CD8-positive, alpha-beta memory T cell (primary cell): ENCODE measurements around the gene CFAP206. TPM values are rescaled to one million over a fixed set of nuclear protein-coding genes. Genes with fewer than 3 reads are reported as not detected.

Experiments used
- CTCF ChIA-PET: fragments of 350-600 bp; sonication (Branson Sonifier 250); formaldehyde crosslinking; loops from one replicate; lab custom pipeline; 2021; ENCODE audit warnings: antibody characterized with exemption; lab: Charles Lee
- POLR2A ChIA-PET: fragments of 350-600 bp; sonication (Branson Sonifier 250); formaldehyde crosslinking; loops from one replicate; lab custom pipeline; 2021; ENCODE audit warnings: antibody characterized with exemption; lab: Charles Lee
- DNase-seq, 5 donors: peaks; one replicate each; pipeline versions ENCODE4 v3.0.0 to v3.0.0-alpha.2; 2020 to 2022; ENCODE audit warnings: mixed read lengths in 1 of 5
- H3K27ac ChIP-seq: one replicate; pipeline ENCODE4 v1.7.0; 2013; ENCODE audit warnings: low read depth, mild to moderate bottlenecking, low read length, moderate library complexity
- H3K27me3 ChIP-seq: 2 replicates; pipeline ENCODE4 v1.7.0; 2013; ENCODE audit warnings: low read length, mild to moderate bottlenecking; ENCODE audit not compliant: insufficient read depth, poor library complexity, severe bottlenecking
- H3K36me3 ChIP-seq: 2 replicates; pipeline ENCODE4 v1.7.0; 2013; ENCODE audit warnings: mild to moderate bottlenecking, low read length, moderate library complexity; ENCODE audit not compliant: insufficient read depth
- H3K4me1 ChIP-seq: 2 replicates; pipeline ENCODE4 v1.7.0; 2013; ENCODE audit warnings: mild to moderate bottlenecking, low read length, moderate library complexity; ENCODE audit not compliant: insufficient read depth
- H3K4me3 ChIP-seq: 2 replicates; pipeline ENCODE4 v1.7.0; 2013; ENCODE audit warnings: mild to moderate bottlenecking, low read length
- H3K9me3 ChIP-seq: 2 replicates; pipeline ENCODE4 v1.7.0; 2013; ENCODE audit warnings: mild to moderate bottlenecking, low read length
- H3K27ac Mint-ChIP-seq, 8 donors: one replicate each; pipeline ENCODE4 v1.8.0; 2020 to 2021; ENCODE audit warnings: mixed read lengths in 8 of 8, mild to moderate bottlenecking in 6 of 8, inconsistent platforms in 3 of 8, moderate library complexity in 3 of 8
- H3K27me3 Mint-ChIP-seq, 2 donors: one replicate each; pipeline ENCODE4 v1.8.0; 2020 to 2021; ENCODE audit warnings: mixed read lengths in 2 of 2, mild to moderate bottlenecking in 1 of 2, moderate library complexity in 1 of 2
- H3K36me3 Mint-ChIP-seq, 3 donors: one replicate each; pipeline ENCODE4 v1.8.0; 2020 to 2021; ENCODE audit warnings: mixed read lengths in 3 of 3, inconsistent platforms in 1 of 3, mild to moderate bottlenecking in 1 of 3
- H3K4me1 Mint-ChIP-seq, 3 donors: one replicate each; pipeline ENCODE4 v1.8.0; 2020 to 2021; ENCODE audit warnings: mixed read lengths in 3 of 3, inconsistent platforms in 1 of 3, mild to moderate bottlenecking in 1 of 3
- H3K4me3 Mint-ChIP-seq, 7 donors: one replicate each; pipeline ENCODE4 v1.8.0; 2020 to 2021; ENCODE audit warnings: mixed read lengths in 7 of 7, mild to moderate bottlenecking in 6 of 7, moderate library complexity in 4 of 7, inconsistent platforms in 2 of 7
- H3K9me3 Mint-ChIP-seq, 5 donors: one replicate each; pipeline ENCODE4 v1.8.0; 2020 to 2022; ENCODE audit warnings: mixed read lengths in 5 of 5, mild to moderate bottlenecking in 3 of 5, moderate library complexity in 2 of 5, inconsistent platforms in 1 of 5
- polyA plus RNA-seq: library from polyadenylated mRNA; unstranded; fragments of 300-500 nt; fragmentation: Illumina TruSeq; gene quantifications from one replicate; pipeline ENCODE4 v1.2.3, GENCODE V29; 2021
- total RNA-seq, 2 experiments: library from RNA; stranded (reverse); gene quantifications; one replicate each; pipeline ENCODE4 v1.2.3, GENCODE V29; 2021

Gene CFAP206
- total and polyA plus RNA-seq, 3 experiments from 2014 or later: not detected

DNA sequence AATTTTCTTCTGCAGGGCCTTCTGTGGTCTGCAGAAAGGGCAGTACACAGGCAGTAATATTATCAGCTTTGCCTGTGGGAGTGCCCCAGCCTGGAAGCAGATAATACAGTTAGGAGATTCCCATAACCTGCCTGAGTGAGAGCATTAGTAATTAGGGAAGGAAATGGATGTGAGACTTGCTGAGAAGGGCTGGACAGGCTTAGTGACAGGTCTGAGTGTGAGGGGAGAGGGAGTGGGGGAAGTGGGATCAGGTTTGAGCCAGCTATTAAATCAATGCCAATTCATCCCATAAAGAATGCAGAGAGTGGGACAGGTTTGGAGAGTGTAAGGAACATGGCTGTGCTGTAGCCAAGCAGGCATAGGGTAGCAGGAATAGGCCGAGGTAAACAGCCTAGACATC is 10.1 kb upstream of the CFAP206 start:
- H3K36me3 ChIP-seq: no peaks in the 10 kb centered on the region
- peaks cover 0 to 3% of the 10 kb centered on the region in 2 donors for H3K27me3 Mint-ChIP-seq
- H3K4me1 ChIP-seq: no peaks in the 10 kb centered on the region
- H3K27ac ChIP-seq: no peak overlapping the region
- ChIA-PET CTCF (no interaction called here), POLR2A (no interaction called here)
- no peaks in the 10 kb centered on the region for H3K4me1 Mint-ChIP-seq
- no peaks in the 10 kb centered on the region for H3K27me3 ChIP-seq
- no peak overlapping the region for H3K4me3 Mint-ChIP-seq
- no peaks in the 10 kb centered on the region for H3K9me3 Mint-ChIP-seq
- peaks cover 0 to 3% (median 0%) of the 10 kb centered on the region in 3 donors for H3K36me3 Mint-ChIP-seq
- no peak overlapping the region for H3K27ac Mint-ChIP-seq
- no peak overlapping the region for H3K4me3 ChIP-seq
- H3K9me3 ChIP-seq: no peaks in the 10 kb centered on the region
- DNase-seq: no peak

DNA sequence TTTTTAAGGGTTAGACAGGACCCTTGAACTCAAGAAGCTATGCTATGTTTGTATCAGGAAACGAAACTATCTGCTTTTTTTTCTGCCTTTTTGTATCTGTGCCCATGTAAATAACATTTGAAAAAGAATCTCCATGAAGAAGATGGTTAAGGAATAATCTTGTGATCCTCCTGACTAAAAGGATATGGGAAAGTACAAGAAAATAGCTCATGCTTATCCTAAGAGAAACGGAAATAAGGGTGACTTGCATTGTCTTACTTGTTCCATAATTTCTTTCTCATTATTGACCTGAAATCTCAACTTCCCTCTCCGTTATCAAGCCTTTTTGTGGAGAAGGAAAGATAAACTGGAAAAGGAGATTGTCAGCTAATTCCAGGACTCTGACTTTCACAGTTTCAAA is 5.9 kb upstream of the CFAP206 start:
- POLR2A ChIA-PET: no interaction called here
- CTCF ChIA-PET: interaction anchor here (1.3 kb wide), 1 partner anchor 9 kb away, joined by 8 read pairs; no protein-coding TSS in a partner anchor

DNA sequence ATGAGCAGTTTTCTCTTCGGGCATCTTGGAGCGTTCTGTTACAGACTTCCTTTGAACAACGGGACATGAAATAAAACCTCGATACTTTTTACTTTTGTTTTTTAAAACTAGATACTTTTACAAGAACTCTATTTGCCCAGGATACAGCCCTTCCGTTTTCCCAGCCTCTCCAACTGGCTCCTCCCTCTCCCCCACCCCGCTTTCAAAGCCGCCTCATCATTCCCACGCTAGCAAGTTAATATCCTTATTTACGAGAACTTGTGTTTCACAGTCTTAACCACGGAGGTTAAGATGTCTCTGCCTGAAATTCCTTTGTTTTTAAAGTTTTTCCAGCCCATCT is 241 bp upstream of the CFAP206 start:
- Mint-ChIP-seq H3K9me3 (no peaks in the 10 kb centered on the region), H3K27ac (peak overlapping the region; percentile 4 to 94 (median 83)), H3K36me3 (peaks cover 0 to 2% (median 0%) of the 10 kb centered on the region in 3 donors), H3K4me1 (peaks cover 7 to 13% (median 8%) of the 10 kb centered on the region in 3 donors), H3K4me3 (peak overlapping the region; percentile 80 to 95 (median 90)), H3K27me3 (peaks cover 12 to 33% of the 10 kb centered on the region in 2 donors)
- ChIA-PET POLR2A (interaction anchor here (1.5 kb wide), 1 partner anchor 14 kb away, joined by 3 read pairs; no protein-coding TSS in a partner anchor), CTCF (interaction anchor here (1.0 to 1.5 kb wide), 2 partner anchors 14 to 146 kb away, joined by 3 to 7 read pairs; no protein-coding TSS in a partner anchor)
- H3K27me3 ChIP-seq: no peaks in the 10 kb centered on the region
- H3K4me1 ChIP-seq: peaks cover 7% of the 10 kb centered on the region
- H3K9me3 ChIP-seq: no peaks in the 10 kb centered on the region
- no peak overlapping the region for H3K27ac ChIP-seq
- H3K36me3 ChIP-seq: no peaks in the 10 kb centered on the region
- H3K4me3 ChIP-seq: peak overlapping the region; percentile 55
- no peak for DNase-seq

More for the DNA sequence above, 5.9 kb upstream of the CFAP206 start:
- H3K4me3 ChIP-seq: no peak overlapping the region
- H3K27ac ChIP-seq: no peak overlapping the region
- Mint-ChIP-seq H3K4me3 (no peak overlapping the region), H3K36me3 (no peaks in the 10 kb centered on the region), H3K4me1 (no peaks in the 10 kb centered on the region), H3K27ac (no peak overlapping the region), H3K27me3 (peaks cover 5 to 20% of the 10 kb centered on the region in 2 donors), H3K9me3 (no peaks in the 10 kb centered on the region)
- no peaks in the 10 kb centered on the region for H3K9me3 ChIP-seq
- DNase-seq: no peak
- H3K4me1 ChIP-seq: no peaks in the 10 kb centered on the region
- H3K27me3 ChIP-seq: no peaks in the 10 kb centered on the region
- no peaks in the 10 kb centered on the region for H3K36me3 ChIP-seq

DNA sequence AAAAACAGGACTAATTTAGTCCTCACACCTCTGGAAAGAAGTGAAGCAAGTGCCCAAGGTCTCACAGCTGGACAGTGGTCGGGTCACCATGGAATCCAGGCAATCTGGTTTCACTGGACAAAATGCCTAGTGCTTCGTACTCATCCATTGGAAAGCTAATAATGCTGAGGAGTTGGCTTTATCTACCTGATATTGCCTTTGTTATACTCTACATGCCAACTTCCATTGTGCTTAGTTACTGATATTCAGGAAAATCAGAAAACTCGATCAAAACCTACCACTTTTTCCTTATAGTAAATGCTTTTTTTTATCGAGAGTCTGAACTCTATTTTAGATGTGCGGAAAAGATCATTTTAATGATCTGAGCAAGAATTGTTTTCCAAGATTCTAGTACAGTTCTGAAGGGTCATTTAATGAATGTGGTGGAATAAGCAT is 966 bp downstream of the CFAP206 start:
- Mint-ChIP-seq H3K4me3 (peak overlapping the region; percentile 80 to 95 (median 90)), H3K36me3 (peaks cover 0 to 2% (median 0%) of the 10 kb centered on the region in 3 donors), H3K27ac (peak overlapping the region in 7 of 8 donors; percentile 64 to 94 (median 75)), H3K27me3 (peaks cover 14 to 30% of the 10 kb centered on the region in 2 donors), H3K9me3 (no peaks in the 10 kb centered on the region), H3K4me1 (peaks cover 7 to 13% (median 8%) of the 10 kb centered on the region in 3 donors)
- H3K36me3 ChIP-seq: no peaks in the 10 kb centered on the region
- peaks cover 7% of the 10 kb centered on the region for H3K4me1 ChIP-seq
- no peaks in the 10 kb centered on the region for H3K9me3 ChIP-seq
- ChIA-PET CTCF (interaction anchor here (1.0 to 1.5 kb wide), 2 partner anchors 16 to 64 kb away, joined by 3 to 7 read pairs; no protein-coding TSS in a partner anchor), POLR2A (interaction anchor here (0.6 to 1.5 kb wide), 4 partner anchors 15 to 1802 kb away, joined by 3 to 8 read pairs (median 3); partner anchors contain the start of gene SLC35A1)
- peak overlapping the region; percentile 55 for H3K4me3 ChIP-seq
- no peak for DNase-seq
- H3K27ac ChIP-seq: no peak overlapping the region
- H3K27me3 ChIP-seq: no peaks in the 10 kb centered on the region

DNA sequence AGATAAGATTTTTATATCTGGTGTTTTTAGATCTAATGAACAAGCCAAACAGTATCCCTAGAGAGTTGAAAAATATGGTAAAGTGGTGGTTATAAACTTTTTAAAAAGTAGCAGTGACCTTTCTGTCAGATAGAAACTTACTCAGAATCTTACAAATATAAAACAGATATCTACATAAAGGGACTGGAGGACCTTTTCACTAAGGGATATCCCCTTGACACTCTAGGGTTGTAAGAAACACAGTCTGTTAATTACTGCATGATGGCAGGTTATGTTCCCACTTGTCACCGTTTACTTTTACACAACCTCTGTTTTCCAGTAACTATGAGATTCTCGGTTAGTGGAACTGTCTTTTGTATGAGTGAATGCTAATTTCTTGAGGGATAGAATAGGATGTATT is 11.5 kb downstream of the CFAP206 start:
- Histone ChIP-seq H3K27me3 (no peaks in the 10 kb centered on the region), H3K36me3 (no peaks in the 10 kb centered on the region), H3K9me3 (no peaks in the 10 kb centered on the region), H3K4me3 (no peak overlapping the region), H3K27ac (no peak overlapping the region), H3K4me1 (no peaks in the 10 kb centered on the region)
- Mint-ChIP-seq H3K4me3 (no peak overlapping the region), H3K9me3 (no peaks in the 10 kb centered on the region), H3K27me3 (peaks cover 0 to 10% of the 10 kb centered on the region in 2 donors), H3K27ac (peak overlapping the region in 1 of 8 donors; percentile 43), H3K36me3 (no peaks in the 10 kb centered on the region), H3K4me1 (no peaks in the 10 kb centered on the region)
- DNase-seq: no peak
- ChIA-PET POLR2A (no interaction called here), CTCF (interaction anchor here (1.6 kb wide), 1 partner anchor 10 kb away, joined by 3 read pairs; no protein-coding TSS in a partner anchor)

DNA sequence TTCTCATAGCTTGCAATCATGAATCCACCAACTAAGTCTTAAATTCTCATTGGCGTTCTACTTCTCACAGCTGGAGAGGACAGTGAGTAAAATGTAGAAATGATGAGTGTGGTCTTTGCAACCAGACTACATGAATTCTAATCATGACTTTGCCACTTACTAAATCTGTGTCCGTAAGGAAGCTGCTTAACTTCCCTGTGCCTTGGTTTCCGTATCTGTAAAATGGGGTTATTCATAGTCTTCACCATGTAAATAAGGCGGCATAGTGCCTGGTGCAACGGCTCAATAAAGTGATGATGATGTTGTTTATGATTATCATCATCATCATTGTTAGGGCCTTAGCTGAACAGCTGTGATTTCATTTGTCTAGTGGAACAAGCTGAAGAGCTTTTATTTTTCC is 12.6 kb downstream of the CFAP206 start:
- Mint-ChIP-seq H3K27me3 (peaks cover 0 to 10% of the 10 kb centered on the region in 2 donors), H3K36me3 (no peaks in the 10 kb centered on the region), H3K4me3 (no peak overlapping the region), H3K27ac (no peak overlapping the region), H3K9me3 (no peaks in the 10 kb centered on the region), H3K4me1 (no peaks in the 10 kb centered on the region)
- CTCF ChIA-PET: interaction anchor here (1.6 kb wide), 1 partner anchor 9 kb away, joined by 3 read pairs; no protein-coding TSS in a partner anchor
- H3K4me3 ChIP-seq: no peak overlapping the region
- H3K4me1 ChIP-seq: no peaks in the 10 kb centered on the region
- POLR2A ChIA-PET: no interaction called here
- no peaks in the 10 kb centered on the region for H3K36me3 ChIP-seq
- no peaks in the 10 kb centered on the region for H3K27me3 ChIP-seq
- DNase-seq: no peak
- no peak overlapping the region for H3K27ac ChIP-seq
- H3K9me3 ChIP-seq: no peaks in the 10 kb centered on the region

DNA sequence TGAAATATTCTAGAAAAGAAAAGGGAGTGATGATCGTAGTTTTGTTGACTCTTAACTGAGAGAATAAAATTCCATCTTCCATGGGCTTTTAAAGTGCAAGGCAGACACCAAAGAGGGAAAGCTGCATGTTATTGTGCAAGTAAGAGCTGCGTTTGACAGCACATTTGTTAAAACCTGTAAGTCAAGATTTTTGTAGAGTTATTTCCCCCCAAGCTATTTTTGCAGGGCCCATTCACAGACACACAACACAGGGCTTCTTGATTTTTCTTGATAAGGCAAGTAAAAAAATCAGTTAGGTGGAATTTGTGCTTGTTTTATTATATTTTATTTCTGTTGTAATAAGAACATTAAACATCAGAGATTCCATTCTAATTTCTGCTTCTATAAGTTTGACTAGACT is 13.8 kb downstream of the CFAP206 start:
- Mint-ChIP-seq H3K36me3 (no peaks in the 10 kb centered on the region), H3K27me3 (peaks cover 0 to 9% of the 10 kb centered on the region in 2 donors), H3K4me3 (no peak overlapping the region), H3K27ac (no peak overlapping the region), H3K9me3 (no peaks in the 10 kb centered on the region), H3K4me1 (no peaks in the 10 kb centered on the region)
- H3K4me3 ChIP-seq: no peak overlapping the region
- H3K36me3 ChIP-seq: no peaks in the 10 kb centered on the region
- H3K9me3 ChIP-seq: no peaks in the 10 kb centered on the region
- H3K4me1 ChIP-seq: no peaks in the 10 kb centered on the region
- no peak overlapping the region for H3K27ac ChIP-seq
- H3K27me3 ChIP-seq: no peaks in the 10 kb centered on the region
- ChIA-PET POLR2A (no interaction called here), CTCF (no interaction called here)
- no peak for DNase-seq

DNA sequence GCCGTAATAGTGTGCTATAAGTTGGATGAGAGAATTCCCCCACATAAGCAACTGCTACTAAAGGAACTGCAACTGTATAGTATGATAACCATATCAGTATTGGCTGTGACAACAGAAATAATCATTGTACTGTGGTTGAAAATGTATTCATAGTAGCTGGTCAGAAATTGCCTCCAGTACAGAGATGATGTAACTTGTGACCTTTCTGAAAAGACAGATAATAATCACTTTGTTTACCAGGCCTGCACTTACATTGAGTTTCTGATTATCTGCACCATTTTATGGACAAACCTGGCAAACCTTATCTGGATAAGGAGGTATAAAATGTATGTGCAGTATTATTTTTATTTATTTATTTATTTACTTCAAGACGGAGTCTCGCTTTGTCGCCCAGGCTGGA is 19.0 kb downstream of the CFAP206 start:
- H3K9me3 Mint-ChIP-seq: no peaks in the 10 kb centered on the region
- peaks cover 4 to 14% of the 10 kb centered on the region in 2 donors for H3K27me3 Mint-ChIP-seq
- H3K9me3 ChIP-seq: no peaks in the 10 kb centered on the region
- H3K4me3 ChIP-seq: no peak overlapping the region
- ChIA-PET CTCF (no interaction called here), POLR2A (no interaction called here)
- H3K4me1 ChIP-seq: no peaks in the 10 kb centered on the region
- H3K27ac ChIP-seq: no peak overlapping the region
- no peak overlapping the region for H3K27ac Mint-ChIP-seq
- H3K4me3 Mint-ChIP-seq: no peak overlapping the region
- no peaks in the 10 kb centered on the region for H3K36me3 ChIP-seq
- no peak for DNase-seq
- peaks cover 0 to 2% (median 0%) of the 10 kb centered on the region in 3 donors for H3K36me3 Mint-ChIP-seq
- no peaks in the 10 kb centered on the region for H3K27me3 ChIP-seq
- H3K4me1 Mint-ChIP-seq: no peaks in the 10 kb centered on the region
